HEK293 (cell line): ENCODE results near the gene CDC73.

Experiments
- CTCF ChIA-PET: fragments of 350-600 bp; formaldehyde crosslinking; extraction: SDS; loops from one replicate; lab custom pipeline; 2021; ENCODE audit warnings: antibody characterized with exemption; lab: Yijun Ruan, JAX
- POLR2A ChIA-PET: fragments of 300-600 bp; formaldehyde crosslinking; extraction: SDS; loops from one replicate; lab custom pipeline; 2020; ENCODE audit warnings: antibody characterized with exemption, inconsistent platforms; lab: Yijun Ruan, JAX
- H3K27ac ChIP-seq: fragments of 200-500 bp; sonication (Bioruptor generic); 2 replicates; pipeline ENCODE4 v1.5.1; 2014; ENCODE audit warnings: low read depth, low read length, control low read depth, inconsistent platforms; ENCODE audit errors: extremely low read depth
- H3K36me3 ChIP-seq, 2 experiments: fragments of 200-500 bp in 1 of 2; sonication (Bioruptor generic) in 1 of 2; 1 replicate in 1 of 2; 2 replicates in 1 of 2; pipeline ENCODE4 v1.5.1; 2014 to 2017; ENCODE audit warnings: inconsistent platforms in 2 of 2, low read length in 2 of 2; ENCODE audit not compliant: control insufficient read depth in 2 of 2, insufficient read depth in 1 of 2
- H3K4me1 ChIP-seq: fragments of 200-500 bp; sonication (Bioruptor generic); 2 replicates; pipeline ENCODE4 v1.5.1; 2014; ENCODE audit warnings: mild to moderate bottlenecking, low read length, inconsistent platforms; ENCODE audit not compliant: control insufficient read depth, insufficient read depth
- H3K4me3 ChIP-seq: 2 replicates; pipeline ENCODE4 v1.5.1; 2011; ENCODE audit warnings: low read depth, mild to moderate bottlenecking, control low read depth, low read length, moderate library complexity
- H3K9me3 ChIP-seq: fragments of 200-500 bp; sonication (Bioruptor generic); 2 replicates; pipeline ENCODE4 v1.5.1; 2014; ENCODE audit warnings: low read depth, low read length, inconsistent platforms; ENCODE audit not compliant: control insufficient read depth, insufficient read depth
- BCL11A ChIP-seq: fragments of 450-650 bp; formaldehyde crosslinking; IDR thresholded peaks from 2 replicates; pipeline ENCODE4 v1.5.1; 2016; ENCODE audit warnings: low read depth, missing biosample characterization, missing genetic modification characterization
- BCL11B ChIP-seq: fragments of 450-650 bp; formaldehyde crosslinking; IDR thresholded peaks from 2 replicates; pipeline ENCODE4 v1.5.1; 2016; ENCODE audit warnings: low read depth, missing biosample characterization, missing genetic modification characterization
- FEZF1 ChIP-seq: fragments of 450-650 bp; formaldehyde crosslinking; IDR thresholded peaks from 2 replicates; pipeline ENCODE4 v1.5.1; 2016; ENCODE audit warnings: missing biosample characterization, missing genetic modification characterization
- IKZF3 ChIP-seq: fragments of 450-650 bp; IDR thresholded peaks from 2 replicates; pipeline ENCODE4 v1.5.0; 2018; ENCODE audit warnings: missing biosample characterization, mild to moderate bottlenecking, missing genetic modification characterization, moderate library complexity
- KLF1 ChIP-seq: fragments of 450-650 bp; formaldehyde crosslinking; IDR thresholded peaks from 2 replicates; pipeline ENCODE4 v1.5.1; 2016; ENCODE audit warnings: missing biosample characterization, missing genetic modification characterization
- KLF7 ChIP-seq: fragments of 450-650 bp; formaldehyde crosslinking; IDR thresholded peaks from 2 replicates; pipeline ENCODE4 v1.5.1; 2016; ENCODE audit warnings: missing biosample characterization, missing genetic modification characterization, borderline replicate concordance
- SETDB1 ChIP-seq: IDR thresholded peaks from one replicate; pipeline ENCODE4 v1.6.1; 2017; ENCODE audit warnings: mild to moderate bottlenecking, low read length, moderate library complexity, mixed read lengths; ENCODE audit not compliant: insufficient read length
- ZFP41 ChIP-seq: fragments of 450-650 bp; formaldehyde crosslinking; IDR thresholded peaks from 2 replicates; pipeline ENCODE4 v1.5.1; 2016; ENCODE audit warnings: missing biosample characterization, missing genetic modification characterization, borderline replicate concordance
- ZNF146 ChIP-seq: fragments of 450-650 bp; formaldehyde crosslinking; IDR thresholded peaks from 2 replicates; pipeline ENCODE4 v1.5.1; 2016; ENCODE audit warnings: missing biosample characterization, missing genetic modification characterization
- ZNF16 ChIP-seq: fragments of 450-650 bp; formaldehyde crosslinking; IDR thresholded peaks from 2 replicates; pipeline ENCODE4 v1.5.1; 2016; ENCODE audit warnings: low read depth, missing biosample characterization, missing genetic modification characterization
- ZNF169 ChIP-seq: fragments of 450-650 bp; formaldehyde crosslinking; IDR thresholded peaks from 2 replicates; pipeline ENCODE4 v1.5.1; 2016; ENCODE audit warnings: missing biosample characterization, missing genetic modification characterization
- ZNF174 ChIP-seq: fragments of 450-650 bp; formaldehyde crosslinking; IDR thresholded peaks from 2 replicates; pipeline ENCODE4 v1.5.0; 2017; ENCODE audit warnings: missing biosample characterization, mild to moderate bottlenecking, missing genetic modification characterization
- ZNF175 ChIP-seq: fragments of 450-650 bp; formaldehyde crosslinking; IDR thresholded peaks from 2 replicates; pipeline ENCODE4 v1.5.1; 2016; ENCODE audit warnings: missing biosample characterization, missing genetic modification characterization
- ZNF184 ChIP-seq: fragments of 450-650 bp; IDR thresholded peaks from 2 replicates; pipeline ENCODE4 v1.5.1; 2018; ENCODE audit warnings: missing biosample characterization, mild to moderate bottlenecking, missing genetic modification characterization
- ZNF416 ChIP-seq: fragments of 450-650 bp; formaldehyde crosslinking; IDR thresholded peaks from 2 replicates; pipeline ENCODE4 v1.5.1; 2016; ENCODE audit warnings: missing biosample characterization, missing genetic modification characterization
- ZNF529 ChIP-seq: fragments of 450-650 bp; formaldehyde crosslinking; IDR thresholded peaks from 2 replicates; pipeline ENCODE4 v1.5.1; 2017; ENCODE audit warnings: missing genetic modification characterization, missing biosample characterization; ENCODE audit not compliant: insufficient replicate concordance
- ZNF660 ChIP-seq: fragments of 450-650 bp; IDR thresholded peaks from 2 replicates; pipeline ENCODE4 v1.5.1; 2018; ENCODE audit warnings: missing biosample characterization, mild to moderate bottlenecking, missing genetic modification characterization
- ZNF701 ChIP-seq: fragments of 450-650 bp; formaldehyde crosslinking; IDR thresholded peaks from 2 replicates; pipeline ENCODE4 v1.5.1; 2016; ENCODE audit warnings: missing biosample characterization, missing genetic modification characterization
- ZNF747 ChIP-seq: fragments of 450-650 bp; formaldehyde crosslinking; IDR thresholded peaks from 2 replicates; pipeline ENCODE4 v1.5.1; 2016; ENCODE audit warnings: missing biosample characterization, missing genetic modification characterization
- ZNF830 ChIP-seq: fragments of 450-650 bp; IDR thresholded peaks from 2 replicates; pipeline ENCODE4 v1.5.0; 2018; ENCODE audit warnings: missing biosample characterization, missing genetic modification characterization, low read depth, mild to moderate bottlenecking, moderate library complexity
- TF ChIP-seq, protein P1 (sequence below): fragments of 450-650 bp; formaldehyde crosslinking; IDR thresholded peaks from 2 replicates; pipeline ENCODE4 v1.5.1; 2016; ENCODE audit warnings: missing biosample characterization, missing genetic modification characterization
- TF ChIP-seq, protein P2 (sequence below): fragments of 450-650 bp; formaldehyde crosslinking; IDR thresholded peaks from 2 replicates; pipeline ENCODE4 v1.5.1; 2016; ENCODE audit warnings: missing biosample characterization, missing genetic modification characterization
- TF ChIP-seq, protein P3 (sequence below): fragments of 450-650 bp; formaldehyde crosslinking; IDR thresholded peaks from 2 replicates; pipeline ENCODE4 v1.5.1; 2017; ENCODE audit warnings: missing biosample characterization, mild to moderate bottlenecking, missing genetic modification characterization, moderate library complexity

Gene CDC73

DNA sequence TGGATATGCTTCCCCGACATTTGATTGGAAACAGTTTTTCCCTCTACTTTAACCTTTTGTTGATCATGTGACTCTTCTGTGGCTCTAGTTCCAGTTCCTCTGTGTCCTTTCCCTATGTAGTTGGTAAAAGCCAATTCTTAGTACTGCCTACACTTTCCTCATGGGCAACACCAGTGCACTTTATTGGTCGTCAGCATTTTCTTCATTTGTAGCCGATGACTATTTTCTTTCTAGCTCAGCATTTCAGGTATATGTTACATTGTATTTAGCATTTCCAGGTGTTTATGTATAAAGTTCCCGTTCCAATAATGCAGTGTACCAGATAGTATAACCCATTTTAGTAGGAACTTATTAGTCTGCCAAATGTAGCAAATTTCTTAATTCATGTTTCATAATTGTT is 92.2 kb downstream of the CDC73 start:
- H3K27ac ChIP-seq: no peak overlapping the region
- POLR2A ChIA-PET: no interaction called here
- TF ChIP-seq IKZF3 (tag by site-specific recombination): no peak
- TF ChIP-seq ZNF174 (tag by site-specific recombination): no peak
- H3K36me3 ChIP-seq: peaks cover 0 to 36% of the 10 kb centered on the region in 2 experiments; a peak in 1 of 3 replicates
- H3K4me1 ChIP-seq: no peaks in the 10 kb centered on the region
- CTCF ChIA-PET: interaction anchor here (0.6 kb wide), 1 partner anchor 32 kb away, joined by 3 read pairs; no protein-coding TSS in a partner anchor
- no peaks in the 10 kb centered on the region for H3K9me3 ChIP-seq
- no peak overlapping the region for H3K4me3 ChIP-seq

DNA sequence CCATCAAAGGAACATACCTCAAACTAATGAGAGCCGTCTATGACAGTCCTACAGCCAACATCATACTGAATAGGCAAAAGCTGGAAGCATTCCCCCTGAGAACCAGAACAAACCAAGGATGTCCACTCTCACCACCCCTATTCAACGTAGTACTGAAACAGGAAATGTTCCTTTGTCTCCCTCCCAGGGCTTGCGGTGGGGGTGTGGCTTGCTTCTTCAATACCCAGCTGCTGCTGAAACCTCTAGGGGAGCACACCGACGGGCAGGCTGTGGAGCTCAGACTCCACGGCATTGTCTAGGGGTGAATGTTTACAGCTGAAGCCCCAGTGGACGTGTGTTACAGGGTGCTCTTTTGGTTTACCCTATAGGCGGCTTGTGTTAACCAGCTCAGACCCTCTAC is 95.1 kb downstream of the CDC73 start:
- Histone ChIP-seq H3K9me3 (no peaks in the 10 kb centered on the region), H3K36me3 (peaks cover 0 to 33% of the 10 kb centered on the region in 2 experiments; a peak in 1 of 3 replicates)
- CTCF ChIA-PET: interaction anchor here (0.6 kb wide), 1 partner anchor 36 kb away, joined by 4 read pairs; no protein-coding TSS in a partner anchor

DNA sequence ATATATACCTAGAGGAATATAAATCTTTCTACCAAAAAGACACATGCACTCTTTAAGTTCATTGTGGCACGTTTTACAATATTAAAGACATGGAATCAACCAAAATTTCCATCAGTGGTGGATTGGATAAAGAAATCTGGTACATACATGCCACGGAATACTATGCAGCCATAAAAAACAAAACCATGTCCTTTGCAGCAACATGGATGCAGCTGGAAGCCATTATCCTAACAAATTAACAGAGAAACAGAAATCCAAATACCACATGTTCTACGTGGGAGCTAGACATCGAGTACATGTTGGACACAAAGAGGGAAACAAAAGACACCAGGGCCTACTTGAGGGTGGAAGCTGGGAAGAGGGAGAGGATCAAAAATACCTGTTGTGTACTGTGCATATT is 97.6 kb downstream of the CDC73 start:
- TF ChIP-seq ZNF747: no peak
- TF ChIP-seq ZNF146: peak; percentile 75
- H3K36me3 ChIP-seq: peaks cover 3 to 17% of the 10 kb centered on the region in 2 experiments; a peak in 2 of 3 replicates
- no peaks in the 10 kb centered on the region for H3K4me1 ChIP-seq
- CTCF ChIA-PET: no interaction called here
- H3K4me3 ChIP-seq: no peak overlapping the region
- POLR2A ChIA-PET: no interaction called here
- H3K27ac ChIP-seq: no peak overlapping the region
- no peaks in the 10 kb centered on the region for H3K9me3 ChIP-seq

More for the DNA sequence above, 95.1 kb downstream of the CDC73 start:
- Histone ChIP-seq H3K4me1 (no peaks in the 10 kb centered on the region), H3K4me3 (no peak overlapping the region), H3K27ac (no peak overlapping the region)
- no peak for TF ChIP-seq ZNF169 (tag by site-specific recombination)
- no peak for TF ChIP-seq BCL11B (tag by site-specific recombination)
- no peak for TF ChIP-seq FEZF1 (tag by site-specific recombination)
- TF ChIP-seq BCL11A (tag by site-specific recombination): no peak
- no peak for TF ChIP-seq KLF7 (tag by site-specific recombination)
- no peak for TF ChIP-seq ZNF529
- TF ChIP-seq, protein P1, sequence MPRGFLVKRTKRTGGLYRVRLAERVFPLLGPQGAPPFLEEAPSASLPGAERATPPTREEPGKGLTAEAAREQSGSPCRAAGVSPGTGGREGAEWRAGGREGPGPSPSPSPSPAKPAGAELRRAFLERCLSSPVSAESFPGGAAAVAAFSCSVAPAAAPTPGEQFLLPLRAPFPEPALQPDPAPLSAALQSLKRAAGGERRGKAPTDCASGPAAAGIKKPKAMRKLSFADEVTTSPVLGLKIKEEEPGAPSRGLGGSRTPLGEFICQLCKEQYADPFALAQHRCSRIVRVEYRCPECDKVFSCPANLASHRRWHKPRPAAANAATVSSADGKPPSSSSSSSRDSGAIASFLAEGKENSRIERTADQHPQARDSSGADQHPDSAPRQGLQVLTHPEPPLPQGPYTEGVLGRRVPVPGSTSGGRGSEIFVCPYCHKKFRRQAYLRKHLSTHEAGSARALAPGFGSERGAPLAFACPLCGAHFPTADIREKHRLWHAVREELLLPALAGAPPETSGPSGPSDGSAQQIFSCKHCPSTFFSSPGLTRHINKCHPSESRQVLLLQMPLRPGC (tag by site-specific recombination): no peak
- no peak for TF ChIP-seq ZNF660
- TF ChIP-seq, protein P2, sequence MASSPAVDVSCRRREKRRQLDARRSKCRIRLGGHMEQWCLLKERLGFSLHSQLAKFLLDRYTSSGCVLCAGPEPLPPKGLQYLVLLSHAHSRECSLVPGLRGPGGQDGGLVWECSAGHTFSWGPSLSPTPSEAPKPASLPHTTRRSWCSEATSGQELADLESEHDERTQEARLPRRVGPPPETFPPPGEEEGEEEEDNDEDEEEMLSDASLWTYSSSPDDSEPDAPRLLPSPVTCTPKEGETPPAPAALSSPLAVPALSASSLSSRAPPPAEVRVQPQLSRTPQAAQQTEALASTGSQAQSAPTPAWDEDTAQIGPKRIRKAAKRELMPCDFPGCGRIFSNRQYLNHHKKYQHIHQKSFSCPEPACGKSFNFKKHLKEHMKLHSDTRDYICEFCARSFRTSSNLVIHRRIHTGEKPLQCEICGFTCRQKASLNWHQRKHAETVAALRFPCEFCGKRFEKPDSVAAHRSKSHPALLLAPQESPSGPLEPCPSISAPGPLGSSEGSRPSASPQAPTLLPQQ (tag by site-specific recombination): no peak
- no peak for TF ChIP-seq KLF1 (tag by site-specific recombination)
- no peak for TF ChIP-seq ZNF16
- TF ChIP-seq ZNF830 (tag by site-specific recombination): no peak
- no peak for TF ChIP-seq ZNF701 (tag by site-specific recombination)
- TF ChIP-seq IKZF3 (tag by site-specific recombination): no peak
- no peak for TF ChIP-seq ZFP41 (tag by site-specific recombination)
- TF ChIP-seq, protein P3, sequence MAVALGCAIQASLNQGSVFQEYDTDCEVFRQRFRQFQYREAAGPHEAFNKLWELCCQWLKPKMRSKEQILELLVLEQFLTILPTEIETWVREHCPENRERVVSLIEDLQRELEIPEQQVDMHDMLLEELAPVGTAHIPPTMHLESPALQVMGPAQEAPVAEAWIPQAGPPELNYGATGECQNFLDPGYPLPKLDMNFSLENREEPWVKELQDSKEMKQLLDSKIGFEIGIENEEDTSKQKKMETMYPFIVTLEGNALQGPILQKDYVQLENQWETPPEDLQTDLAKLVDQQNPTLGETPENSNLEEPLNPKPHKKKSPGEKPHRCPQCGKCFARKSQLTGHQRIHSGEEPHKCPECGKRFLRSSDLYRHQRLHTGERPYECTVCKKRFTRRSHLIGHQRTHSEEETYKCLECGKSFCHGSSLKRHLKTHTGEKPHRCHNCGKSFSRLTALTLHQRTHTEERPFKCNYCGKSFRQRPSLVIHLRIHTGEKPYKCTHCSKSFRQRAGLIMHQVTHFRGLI (tag by site-specific recombination): no peak
- TF ChIP-seq ZNF416 (tag by site-specific recombination): no peak
- no peak for TF ChIP-seq ZNF184 (tag by site-specific recombination)
- TF ChIP-seq SETDB1: no peak
- no peak for TF ChIP-seq ZNF175
- POLR2A ChIA-PET: no interaction called here
